Neural progenitor cell (in vitro differentiated cells): ENCODE results near the gene TBK1. TPM values are rescaled to one million over a fixed set of nuclear protein-coding genes. Genes with fewer than 3 reads are reported as not detected.

Experiments
- DNase-seq: peaks from one replicate; pipeline ENCODE4 v3.0.0-alpha.2; 2016; ENCODE audit warnings: low spot score
- H2AFZ ChIP-seq: fragments of 200-600 bp; sonication (generic); replicated peaks from 2 replicates; pipeline ENCODE4 v1.6.1; 2016; ENCODE audit warnings: antibody characterized with exemption
- H3F3A ChIP-seq: fragments of 200-600 bp; sonication (generic); 2 replicates; pipeline ENCODE4 v1.6.1; 2016; ENCODE audit warnings: antibody characterized with exemption, low read depth
- H3K27ac ChIP-seq: fragments of 200-600 bp; sonication (generic); 2 replicates; pipeline ENCODE4 v1.5.1; 2016; ENCODE audit warnings: mild to moderate bottlenecking
- H3K27me3 ChIP-seq: fragments of 200-600 bp; sonication (generic); 2 replicates; pipeline ENCODE4 v1.6.1; 2016; ENCODE audit warnings: mild to moderate bottlenecking, moderate library complexity
- H3K36me3 ChIP-seq: fragments of 200-600 bp; sonication (generic); 2 replicates; pipeline ENCODE4 v1.5.1; 2016
- H3K4me1 ChIP-seq: fragments of 200-600 bp; sonication (generic); 2 replicates; pipeline ENCODE4 v1.6.1; 2016; ENCODE audit warnings: mixed run types
- H3K4me2 ChIP-seq: fragments of 200-600 bp; sonication (generic); 2 replicates; pipeline ENCODE4 v1.6.1; 2016
- H3K4me3 ChIP-seq: fragments of 200-600 bp; sonication (generic); 2 replicates; pipeline ENCODE4 v1.5.1; 2016
- H3K79me2 ChIP-seq: fragments of 200-600 bp; sonication (generic); 2 replicates; pipeline ENCODE4 v1.6.1; 2016; ENCODE audit warnings: low read depth
- H3K9ac ChIP-seq: fragments of 200-600 bp; sonication (generic); 2 replicates; pipeline ENCODE4 v1.6.1; 2016
- H3K9me3 ChIP-seq: fragments of 200-600 bp; sonication (generic); 2 replicates; pipeline ENCODE4 v1.5.1; 2016; ENCODE audit warnings: low read depth
- H4K20me1 ChIP-seq: fragments of 200-600 bp; sonication (generic); 2 replicates; pipeline ENCODE4 v1.6.1; 2016; ENCODE audit warnings: low read depth
- H3K27ac Mint-ChIP-seq: 3 replicates; pipeline ENCODE4 v1.8.0; 2021; ENCODE audit warnings: mixed read lengths
- H3K27me3 Mint-ChIP-seq: 2 replicates; pipeline ENCODE4 v1.8.0; 2022; ENCODE audit warnings: low read depth, mild to moderate bottlenecking, inconsistent platforms, moderate library complexity, mixed read lengths; ENCODE audit not compliant: insufficient read depth
- H3K36me3 Mint-ChIP-seq: 3 replicates; pipeline ENCODE4 v1.8.0; 2021; ENCODE audit warnings: mixed read lengths
- H3K4me1 Mint-ChIP-seq: 3 replicates; pipeline ENCODE4 v1.8.0; 2021; ENCODE audit warnings: mixed read lengths
- H3K4me3 Mint-ChIP-seq: 3 replicates; pipeline ENCODE4 v1.8.0; 2021; ENCODE audit warnings: mild to moderate bottlenecking, moderate library complexity, mixed read lengths
- H3K9me3 Mint-ChIP-seq: 3 replicates; pipeline ENCODE4 v1.8.0; 2020; ENCODE audit warnings: mixed read lengths
- EZH2 ChIP-seq: fragments of 200-600 bp; sonication (generic); IDR thresholded peaks from 2 replicates; pipeline ENCODE4 v1.6.1; 2017; ENCODE audit warnings: antibody characterized with exemption, mild to moderate bottlenecking, moderate library complexity
- EZH2phosphoT487 ChIP-seq: fragments of 200-600 bp; sonication (generic); IDR thresholded peaks from 2 replicates; pipeline ENCODE4 v1.6.1; 2017; ENCODE audit warnings: antibody characterized with exemption
- total RNA-seq: library from RNA; depleted of rRNA; stranded (reverse); fragments of >200 nt; gene quantifications from 2 replicates; pipeline ENCODE4 v1.2.3, GENCODE V29; 2015; ENCODE audit warnings: low replicate concordance
- TF ChIP-seq, protein P1 (sequence below): fragments of 200-600 bp; sonication (generic); IDR thresholded peaks from 2 replicates; pipeline ENCODE4 v1.5.1; 2017; ENCODE audit warnings: antibody characterized with exemption, mild to moderate bottlenecking

Gene TBK1
- total RNA-seq, 1 donor from 2014 or later = 51.3 TPM

DNA sequence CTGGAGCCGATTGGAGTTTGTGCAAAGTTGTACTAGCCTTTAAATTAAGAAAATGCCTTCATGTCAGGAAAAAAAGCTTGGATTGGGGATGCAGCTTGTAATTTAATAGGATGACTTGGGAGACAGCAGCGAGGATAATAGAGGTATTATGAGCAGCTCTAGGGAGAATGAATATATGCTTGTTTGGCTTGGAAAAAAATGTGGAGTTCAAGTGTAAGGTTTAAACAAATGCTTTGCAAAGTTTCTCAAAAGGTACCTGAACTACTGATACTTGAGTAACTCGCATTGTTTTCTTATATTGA, 93.1 kb downstream of the TBK1 start:
- Histone ChIP-seq H3K4me2 (no peak overlapping the region), H4K20me1 (no peaks in the 10 kb centered on the region), H3K4me3 (no peak overlapping the region), H2AFZ (no peak overlapping the region), H3F3A (no peaks in the 10 kb centered on the region), H3K27ac (no peak overlapping the region), H3K27me3 (no peaks in the 10 kb centered on the region), H3K79me2 (no peaks in the 10 kb centered on the region), H3K4me1 (no peaks in the 10 kb centered on the region), H3K9ac (no peak overlapping the region), H3K9me3 (no peaks in the 10 kb centered on the region), H3K36me3 (no peaks in the 10 kb centered on the region)
- H3K4me1 Mint-ChIP-seq = peaks cover 4% of the 10 kb centered on the region
- H3K27me3 Mint-ChIP-seq = peaks cover 4% of the 10 kb centered on the region
- no peak overlapping the region for H3K4me3 Mint-ChIP-seq
- H3K27ac Mint-ChIP-seq = no peak overlapping the region
- H3K9me3 Mint-ChIP-seq = peaks cover 5% of the 10 kb centered on the region
- TF ChIP-seq EZH2 (no peak), EZH2phosphoT487 (no peak)
- TF ChIP-seq, protein P1, sequence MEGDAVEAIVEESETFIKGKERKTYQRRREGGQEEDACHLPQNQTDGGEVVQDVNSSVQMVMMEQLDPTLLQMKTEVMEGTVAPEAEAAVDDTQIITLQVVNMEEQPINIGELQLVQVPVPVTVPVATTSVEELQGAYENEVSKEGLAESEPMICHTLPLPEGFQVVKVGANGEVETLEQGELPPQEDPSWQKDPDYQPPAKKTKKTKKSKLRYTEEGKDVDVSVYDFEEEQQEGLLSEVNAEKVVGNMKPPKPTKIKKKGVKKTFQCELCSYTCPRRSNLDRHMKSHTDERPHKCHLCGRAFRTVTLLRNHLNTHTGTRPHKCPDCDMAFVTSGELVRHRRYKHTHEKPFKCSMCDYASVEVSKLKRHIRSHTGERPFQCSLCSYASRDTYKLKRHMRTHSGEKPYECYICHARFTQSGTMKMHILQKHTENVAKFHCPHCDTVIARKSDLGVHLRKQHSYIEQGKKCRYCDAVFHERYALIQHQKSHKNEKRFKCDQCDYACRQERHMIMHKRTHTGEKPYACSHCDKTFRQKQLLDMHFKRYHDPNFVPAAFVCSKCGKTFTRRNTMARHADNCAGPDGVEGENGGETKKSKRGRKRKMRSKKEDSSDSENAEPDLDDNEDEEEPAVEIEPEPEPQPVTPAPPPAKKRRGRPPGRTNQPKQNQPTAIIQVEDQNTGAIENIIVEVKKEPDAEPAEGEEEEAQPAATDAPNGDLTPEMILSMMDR = no peak
- DNase-seq = no peak
- no peaks in the 10 kb centered on the region for H3K36me3 Mint-ChIP-seq

GRCh38 chr12:64549108-64549507, 97.2 kb downstream of the TBK1 start:
- no peaks in the 10 kb centered on the region for H3K9me3 ChIP-seq
- Mint-ChIP-seq H3K9me3 (peaks cover 1% of the 10 kb centered on the region), H3K4me1 (peaks cover 8% of the 10 kb centered on the region), H3K27me3 (peaks cover 6% of the 10 kb centered on the region), H3K36me3 (no peaks in the 10 kb centered on the region), H3K27ac (no peak overlapping the region), H3K4me3 (no peak overlapping the region)
- H3K27ac ChIP-seq = no peak overlapping the region
- H3K4me3 ChIP-seq = no peak overlapping the region
- H3K9ac ChIP-seq = no peak overlapping the region
- no peaks in the 10 kb centered on the region for H3K4me1 ChIP-seq
- H3F3A ChIP-seq = no peaks in the 10 kb centered on the region
- no peak for TF ChIP-seq EZH2
- TF ChIP-seq, protein P1 = no peak
- no peak for TF ChIP-seq EZH2phosphoT487
- no peak overlapping the region for H2AFZ ChIP-seq
- no peaks in the 10 kb centered on the region for H3K79me2 ChIP-seq
- H3K36me3 ChIP-seq = no peaks in the 10 kb centered on the region
- no peak overlapping the region for H3K4me2 ChIP-seq
- no peaks in the 10 kb centered on the region for H3K27me3 ChIP-seq
- H4K20me1 ChIP-seq = no peaks in the 10 kb centered on the region
- no peak for DNase-seq

GRCh38 chr12:64550755-64551154, 98.8 kb downstream of the TBK1 start:
- Histone ChIP-seq H3K27ac (no peak overlapping the region), H3K4me2 (no peak overlapping the region), H4K20me1 (no peaks in the 10 kb centered on the region), H3K9ac (no peak overlapping the region), H3K9me3 (no peaks in the 10 kb centered on the region), H2AFZ (no peak overlapping the region), H3K4me1 (no peaks in the 10 kb centered on the region), H3F3A (no peaks in the 10 kb centered on the region), H3K79me2 (no peaks in the 10 kb centered on the region), H3K4me3 (no peak overlapping the region), H3K36me3 (no peaks in the 10 kb centered on the region), H3K27me3 (no peaks in the 10 kb centered on the region)
- Mint-ChIP-seq H3K27ac (peak overlapping the region; percentile 22), H3K4me1 (peaks cover 8% of the 10 kb centered on the region), H3K36me3 (no peaks in the 10 kb centered on the region), H3K27me3 (peaks cover 5% of the 10 kb centered on the region), H3K4me3 (no peak overlapping the region), H3K9me3 (no peaks in the 10 kb centered on the region)
- DNase-seq = no peak
- TF ChIP-seq EZH2phosphoT487 = no peak

DNA sequence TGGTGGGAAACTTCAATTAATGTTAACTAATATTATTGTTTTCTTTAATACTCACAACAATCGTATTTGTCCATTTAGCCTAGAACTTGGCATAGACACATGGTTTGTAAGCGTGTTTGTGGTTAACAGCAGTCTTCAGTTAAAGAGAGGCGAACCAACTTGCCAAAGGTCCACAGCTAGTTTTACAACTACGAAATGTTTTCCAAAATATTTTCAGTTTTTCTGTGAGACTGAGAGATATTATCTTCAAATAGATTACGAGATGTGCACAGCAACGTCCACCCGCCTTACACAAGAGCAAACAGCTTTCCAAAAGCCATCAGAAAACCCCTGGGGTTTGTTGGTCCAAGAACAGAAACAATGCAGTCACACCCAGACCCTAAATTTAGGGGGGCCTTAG, 99.8 kb downstream of the TBK1 start:
- Histone ChIP-seq H3F3A (no peaks in the 10 kb centered on the region), H3K9ac (no peak overlapping the region), H3K4me3 (no peak overlapping the region), H3K9me3 (no peaks in the 10 kb centered on the region), H3K36me3 (no peaks in the 10 kb centered on the region), H3K27me3 (no peaks in the 10 kb centered on the region), H3K27ac (no peak overlapping the region), H3K4me2 (no peak overlapping the region), H3K4me1 (no peaks in the 10 kb centered on the region), H3K79me2 (no peaks in the 10 kb centered on the region), H4K20me1 (no peaks in the 10 kb centered on the region), H2AFZ (no peak overlapping the region)
- TF ChIP-seq EZH2phosphoT487 = no peak
- TF ChIP-seq, protein P1 = no peak
- TF ChIP-seq EZH2 = no peak
- no peaks in the 10 kb centered on the region for H3K9me3 Mint-ChIP-seq
- H3K27me3 Mint-ChIP-seq = peaks cover 5% of the 10 kb centered on the region
- no peak overlapping the region for H3K4me3 Mint-ChIP-seq
- no peaks in the 10 kb centered on the region for H3K36me3 Mint-ChIP-seq
- no peak for DNase-seq
- H3K4me1 Mint-ChIP-seq = peaks cover 8% of the 10 kb centered on the region
- peak overlapping the region; percentile 25 for H3K27ac Mint-ChIP-seq

Other genes with a start within 250 kb of the TBK1 start
- gene KICS2, start 229.8 kb upstream of the TBK1 start, total RNA-seq = 3.9 and 5.8 TPM in 2 replicates
- 1.3 and 4.2 TPM in 2 replicates for gene C12orf56, start 61.4 kb upstream of the TBK1 start, total RNA-seq
- 72.5 and 109 TPM in 2 replicates for gene XPOT, start 47.7 kb upstream of the TBK1 start, total RNA-seq
- gene RASSF3, start 158.4 kb downstream of the TBK1 start, total RNA-seq = 11.8 and 14.5 TPM in 2 replicates